Forelimb muscle (tissue), 1 donor: ENCODE measurements around the gene LBR. TPM values are rescaled to one million over a fixed set of nuclear protein-coding genes. Genes with fewer than 3 reads are reported as not detected.
"Not testable (repeated sequence)": the region's sequence is repeated elsewhere in the genome, so short reads cannot be mapped to it uniquely, and the experiment has no call there.

Source experiments
- DNase-seq: peaks from one replicate; pipeline ENCODE4 v3.0.0-alpha.2; 2013; ENCODE audit warnings: low read depth
- polyA plus RNA-seq: library from polyadenylated mRNA; unstranded; fragments of 120-200 nt; gene quantifications from one replicate; pipeline ENCODE4 v1.2.1, GENCODE V29; 2013; ENCODE audit not compliant: insufficient read length

LBR gene
- polyA plus RNA-seq, 1 donor, result 38.3 TPM

DNA sequence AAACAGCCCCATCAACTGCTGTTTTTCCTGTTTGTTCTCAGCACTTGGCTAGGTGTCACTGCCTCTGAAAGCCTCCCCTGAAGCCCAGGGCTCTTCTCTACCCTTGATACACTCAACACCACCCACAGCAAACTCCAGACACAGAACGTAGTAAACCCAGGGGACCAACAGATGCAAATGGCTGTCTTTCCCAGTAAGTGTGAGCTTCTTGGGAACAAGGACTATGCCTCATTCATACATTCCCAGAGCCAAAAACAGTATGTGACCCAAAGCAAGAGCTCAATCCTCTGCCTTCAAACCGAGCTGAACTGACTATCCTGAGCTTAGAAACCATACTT, 4.4 kb downstream of the LBR start:
- no peak for DNase-seq

- DNase-seq, result no peak
Observed at GRCh38 chr1:225422795-225423517, 4.9 kb downstream of the LBR start.

DNA sequence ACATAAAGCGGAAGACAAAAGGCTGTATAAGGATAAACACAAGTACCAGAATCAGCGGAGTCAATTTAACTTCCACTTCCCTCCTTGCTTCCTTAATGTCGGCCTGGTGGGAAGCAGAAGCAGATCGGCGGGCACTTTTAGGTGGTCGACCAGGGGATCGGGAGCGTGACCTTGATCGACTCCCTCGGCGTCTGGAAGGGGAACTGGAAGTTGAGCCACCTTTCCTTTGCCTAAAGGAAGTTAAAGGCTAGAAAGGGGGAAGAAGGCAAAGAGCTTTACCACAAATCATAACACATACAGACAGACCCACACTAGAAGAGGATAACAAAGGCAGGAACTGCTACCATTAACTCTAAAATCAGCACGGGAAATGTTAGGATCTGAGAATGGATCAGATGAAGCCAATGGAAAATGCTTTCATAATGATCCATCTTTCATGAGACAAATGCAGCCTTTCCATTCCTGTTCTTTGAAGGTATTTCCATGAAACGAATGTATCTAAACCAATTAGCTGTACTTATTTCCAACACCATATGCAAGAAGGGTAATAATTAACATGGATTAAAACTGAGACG, 5.7 kb downstream of the LBR start:
- no peak for DNase-seq

GRCh38 chr1:225418598-225418997, 9.2 kb downstream of the LBR start:
- DNase-seq, result no peak

GRCh38 chr1:225418059-225418458, 9.8 kb downstream of the LBR start:
- DNase-seq, result no peak

DNA sequence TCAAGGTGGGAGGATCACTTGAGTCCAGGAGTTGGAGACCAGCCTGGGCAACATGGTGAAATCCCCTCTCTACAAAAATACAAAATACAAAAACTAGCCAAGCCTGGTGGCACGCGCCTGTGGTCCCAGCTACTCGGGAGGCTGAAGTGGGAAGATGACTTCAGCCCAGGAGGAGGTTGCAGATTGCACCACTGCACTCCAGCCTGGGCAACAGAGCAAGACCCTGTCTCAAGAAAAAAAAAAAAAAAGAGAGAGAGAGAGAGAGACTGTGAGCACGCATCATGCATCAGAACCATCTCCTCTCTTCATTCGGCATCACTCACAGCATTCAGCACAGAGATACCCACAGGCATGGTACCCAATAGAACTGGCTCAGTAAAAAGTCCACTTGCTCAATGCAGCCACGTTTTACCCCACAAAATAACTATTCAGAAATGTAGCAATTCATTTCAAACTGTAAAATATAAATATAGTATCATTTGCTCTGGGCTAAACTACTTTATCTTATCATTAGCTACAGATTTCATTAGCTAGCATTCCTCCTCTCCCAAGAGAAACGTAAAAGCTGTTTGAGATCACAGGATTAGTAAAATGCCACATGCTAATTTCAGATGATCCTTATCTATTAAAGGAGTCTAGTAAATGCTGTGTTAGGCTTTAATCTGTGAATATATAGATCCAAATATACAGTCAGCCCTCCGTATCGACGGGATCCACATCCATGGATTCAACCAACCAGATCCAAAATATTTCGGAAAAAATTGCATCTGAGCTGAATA, 11.7 kb downstream of the LBR start:
- no peak for DNase-seq

- no peak for DNase-seq
Observed at GRCh38 chr1:225415307-225415706, 12.5 kb downstream of the LBR start.

DNA sequence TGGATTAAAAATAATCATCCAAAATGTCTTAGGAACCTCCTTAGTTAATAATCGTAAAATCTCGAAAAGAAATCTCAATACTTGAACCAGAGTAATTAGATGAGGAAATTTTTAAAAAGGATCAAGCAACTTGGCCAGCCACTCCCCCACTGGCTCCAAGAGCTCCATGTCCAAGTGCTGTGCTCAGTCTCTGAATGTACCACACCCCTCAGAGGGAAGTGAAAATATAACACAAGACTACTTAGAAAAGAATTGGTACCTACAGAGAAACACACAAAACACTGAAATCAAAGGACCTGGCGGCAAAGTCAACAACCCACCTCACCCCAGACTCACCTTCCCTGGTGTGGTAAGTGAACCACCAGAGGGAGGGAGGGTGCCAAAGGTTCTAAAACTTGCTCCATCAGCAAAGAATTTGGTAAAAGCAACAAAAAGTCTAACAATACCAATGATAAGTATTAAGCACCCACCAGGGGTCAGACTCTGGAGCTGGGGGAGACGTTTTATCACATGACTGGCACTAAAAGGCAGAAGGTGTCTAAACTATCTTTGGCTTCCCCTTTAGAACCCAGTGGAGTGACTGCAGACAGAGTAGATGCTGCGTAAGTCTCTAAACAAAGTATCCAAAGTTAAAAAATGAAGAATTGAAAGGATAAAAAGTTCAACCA, 14.0 kb downstream of the LBR start:
- DNase-seq, result no peak

DNA sequence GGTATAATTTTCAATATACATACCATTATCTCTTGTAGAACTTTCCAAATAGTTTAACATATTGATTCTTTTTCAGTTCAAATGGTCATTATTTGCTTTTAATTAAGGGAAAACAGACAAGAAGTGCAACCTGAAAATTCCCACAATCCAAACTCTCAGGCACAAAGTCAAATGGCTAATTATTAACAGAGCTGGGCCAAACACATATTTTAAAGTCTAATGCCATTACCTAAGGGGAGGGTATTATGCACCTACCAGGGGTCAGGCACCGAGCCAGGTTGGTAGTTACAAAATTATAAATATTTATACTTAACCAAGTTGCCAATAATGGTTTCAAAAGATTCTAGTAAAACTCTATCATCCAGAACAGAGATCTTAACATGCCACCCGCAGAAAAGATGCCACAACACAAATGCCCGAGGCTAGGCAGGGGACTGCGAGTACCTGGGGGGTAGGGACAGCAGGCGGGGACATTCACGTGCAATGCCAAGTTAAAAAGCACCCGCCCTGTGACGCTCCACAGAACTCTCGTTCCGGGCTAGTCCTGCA, 15.0 kb downstream of the LBR start:
- DNase-seq, result no peak

DNA sequence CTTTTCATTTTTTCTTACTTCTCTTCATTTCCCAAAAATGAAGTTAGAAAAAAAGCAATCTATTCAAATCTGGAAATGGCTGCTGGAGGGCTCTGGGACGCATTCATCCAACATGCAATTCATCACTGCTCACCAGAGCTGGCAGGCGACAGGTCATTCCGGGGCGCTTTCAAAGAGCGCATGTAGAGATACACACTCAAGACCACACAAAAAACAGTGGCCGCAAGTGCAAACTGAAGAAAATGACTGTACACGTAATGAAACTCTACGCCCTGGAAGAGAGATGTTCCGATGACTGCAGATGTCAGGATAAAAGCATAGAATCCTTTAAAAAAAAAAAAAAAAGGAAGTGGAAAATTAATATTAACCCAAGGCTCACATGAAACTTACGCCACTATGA, 15.5 kb downstream of the LBR start:
- DNase-seq, result no peak

- DNase-seq, result no peak
Observed at GRCh38 chr1:225410036-225410435, 17.8 kb downstream of the LBR start.

DNA sequence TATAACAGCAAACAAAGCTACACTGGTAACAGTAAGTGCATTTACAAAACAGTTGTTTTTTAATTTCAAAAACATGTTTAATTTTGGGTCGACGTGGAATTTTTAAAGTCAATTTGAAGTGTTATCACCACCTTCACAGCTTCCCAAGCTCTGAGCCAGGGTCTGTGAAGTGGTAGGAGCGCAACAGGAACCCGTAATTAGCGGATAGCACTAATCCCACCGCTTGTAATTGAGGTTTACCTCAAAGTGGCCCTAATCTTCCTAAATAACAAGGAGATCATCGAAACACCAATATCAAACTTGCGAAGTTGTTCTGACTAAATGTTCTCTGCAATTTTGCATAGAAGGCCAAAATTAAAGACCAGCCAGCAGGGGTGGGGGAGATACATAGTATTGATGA, 18.8 kb downstream of the LBR start:
- DNase-seq, result no peak

DNA sequence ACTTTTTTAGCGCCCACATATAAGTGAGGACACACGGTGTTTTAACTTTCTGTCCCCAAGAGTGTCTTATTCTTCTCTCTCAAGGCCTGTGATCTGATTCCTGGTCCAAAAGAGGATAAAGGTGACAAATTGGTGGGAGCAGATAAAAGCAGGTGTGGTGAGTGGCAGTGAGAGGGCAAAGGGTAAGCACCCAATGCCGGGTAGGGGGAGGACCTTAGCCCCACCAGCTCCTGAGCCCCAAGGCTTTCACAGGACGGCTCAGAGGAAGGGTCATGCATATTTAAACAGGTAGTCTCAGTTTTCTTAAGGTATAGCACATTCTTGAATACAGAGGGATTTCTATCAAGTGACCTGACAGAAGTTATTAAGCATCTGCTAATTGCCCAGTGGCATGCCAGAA, 19.6 kb downstream of the LBR start:
- DNase-seq, result no peak

- DNase-seq, result no peak
Observed at GRCh38 chr1:225407755-225408154, 20.1 kb downstream of the LBR start.

DNA sequence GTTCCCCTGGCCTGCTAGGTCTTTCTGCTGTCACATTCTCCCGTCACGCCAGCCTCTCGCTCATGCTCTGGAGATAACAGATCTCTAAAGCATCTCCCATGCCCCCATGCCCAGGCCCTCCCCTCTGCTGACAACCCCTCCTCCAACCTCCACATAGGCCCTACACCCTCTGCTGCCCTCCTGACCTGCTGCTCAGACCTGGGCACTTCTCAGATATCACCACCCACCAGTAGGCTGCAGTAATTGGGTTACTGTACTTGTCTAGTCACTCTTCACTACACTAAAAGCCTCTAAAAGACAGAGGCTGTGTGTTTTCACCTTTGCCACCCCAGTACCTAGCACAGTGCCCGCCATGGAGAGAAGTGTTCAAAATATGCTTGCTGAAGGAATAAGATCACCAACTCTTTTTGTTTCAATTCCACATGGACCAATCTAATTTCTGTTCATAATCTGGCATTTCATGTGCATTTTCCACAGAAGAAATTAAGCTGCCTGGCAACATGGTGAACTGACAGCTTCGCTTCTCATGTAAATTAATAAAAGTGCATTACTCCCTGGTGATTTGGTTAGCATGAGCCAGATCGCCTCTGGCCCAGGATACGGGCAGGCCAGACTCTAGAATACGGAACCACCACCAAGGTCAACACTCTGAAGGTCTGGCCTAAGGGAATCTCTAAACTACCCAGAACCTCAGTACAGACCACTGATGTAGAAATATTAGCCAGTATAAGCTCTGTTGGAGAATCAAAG, 20.7 kb downstream of the LBR start:
- no peak for DNase-seq

GRCh38 chr1:225400968-225401367, 26.9 kb downstream of the LBR start:
- no peak for DNase-seq

- no peak for DNase-seq
Observed at GRCh38 chr1:225396357-225396756, 31.5 kb downstream of the LBR start.

GRCh38 chr1:225389843-225390242, 38.0 kb downstream of the LBR start:
- DNase-seq, result no peak

GRCh38 chr1:225388372-225388771, 39.5 kb downstream of the LBR start:
- peak; percentile 2 for DNase-seq

- not testable (repeated sequence) for DNase-seq
Observed at GRCh38 chr1:225386860-225387259, 41.0 kb downstream of the LBR start.

DNA sequence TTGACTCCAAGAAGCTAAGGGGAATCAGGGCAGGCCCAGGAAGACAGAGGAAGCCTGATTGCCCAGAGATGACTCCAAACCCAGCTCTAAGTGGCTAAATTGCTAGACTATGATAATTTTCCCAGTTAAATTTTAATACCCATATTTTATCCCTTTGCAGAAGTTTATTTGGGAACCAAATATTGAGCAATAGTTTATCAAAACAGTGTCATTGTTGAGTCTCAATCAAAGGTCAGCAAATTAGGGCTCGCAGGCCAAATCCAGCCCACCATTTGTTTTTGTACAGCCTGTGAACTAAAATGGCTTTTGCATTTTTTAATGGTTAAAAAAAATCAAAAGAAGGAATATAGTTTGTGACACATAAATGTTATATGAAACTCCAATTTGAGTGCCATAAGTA, 47.1 kb downstream of the LBR start:
- no peak for DNase-seq

- no peak for DNase-seq
Observed at GRCh38 chr1:225378880-225379279, 49.0 kb downstream of the LBR start.
